IMR-90 (cell line): ENCODE results near the gene ISM1.

Experiments
- CEBPB ChIP-seq: IDR thresholded peaks from 2 replicates; pipeline ENCODE4 v1.6.1; 2012; ENCODE audit warnings: low read depth, low read length, improper control_type of control experiment
- CTCF ChIP-seq: conservative IDR thresholded peaks from 2 replicates; pipeline ENCODE4 v1.5.1; 2012; ENCODE audit warnings: mild to moderate bottlenecking, low read depth, low read length, improper control_type of control experiment
- ELK1 ChIP-seq: fragments of 150-350 bp; IDR thresholded peaks from 2 replicates; pipeline ENCODE4 v1.6.1; 2016; ENCODE audit warnings: low read depth, mild to moderate bottlenecking, low read length, moderate library complexity, borderline replicate concordance
- MAFK ChIP-seq: IDR thresholded peaks from 2 replicates; pipeline ENCODE4 v1.6.1; 2012; ENCODE audit warnings: low read depth, low read length, improper control_type of control experiment
- MXI1 ChIP-seq: IDR thresholded peaks from 2 replicates; pipeline ENCODE4 v1.6.1; 2012; ENCODE audit warnings: low read depth, mild to moderate bottlenecking, low read length, moderate library complexity, borderline replicate concordance
- NFE2L2 ChIP-seq: fragments of 150-350 bp; IDR thresholded peaks from 2 replicates; pipeline ENCODE4 v1.6.1; 2016; ENCODE audit warnings: low read depth, mild to moderate bottlenecking, low read length
- POLR2A ChIP-seq: IDR thresholded peaks from 2 replicates; pipeline ENCODE4 v1.6.1; 2012; ENCODE audit warnings: mild to moderate bottlenecking, low read depth, low read length
- RAD21 ChIP-seq: IDR thresholded peaks from 2 replicates; pipeline ENCODE4 v1.6.1; 2012; ENCODE audit warnings: low read length, improper control_type of control experiment
- SMC3 ChIP-seq: fragments of 150-350 bp; IDR thresholded peaks from 2 replicates; pipeline ENCODE4 v1.6.1; 2016; ENCODE audit warnings: low read depth, mild to moderate bottlenecking, antibody characterized with exemption, low read length, moderate library complexity
- USF2 ChIP-seq: fragments of 150-350 bp; IDR thresholded peaks from 2 replicates; pipeline ENCODE4 v1.6.1; 2017; ENCODE audit warnings: mild to moderate bottlenecking, antibody characterized with exemption, low read length, low read depth

- TF ChIP-seq CTCF (no peak), RAD21 (no peak), POLR2A (no peak), MXI1 (no peak), MAFK (no peak), ELK1 (no peak), NFE2L2 (no peak), SMC3 (no peak), CEBPB (no peak), USF2 (no peak)
Measured at GRCh38 chr20:13236990-13237720, 16.1 kb downstream of the ISM1 start.
